ENCODE measurements around the gene AQP5. TPM values are rescaled to one million over a fixed set of nuclear protein-coding genes. Genes with fewer than 3 reads are reported as not detected.

AQP5 gene
- total RNA-seq, 3 donors from 2014 or later (not counting 1 experiment from before 2014, with no cell fraction given): not detected

GRCh38 chr12:49969027-49969426 lies 7.4 kb downstream of the AQP5 start:
- Histone ChIP-seq H3K4me3 (ENCODE audit: low read length) (no peak overlapping the region), H3K27me3 (ENCODE audit: control insufficient read depth, insufficient read depth, low read length) (peaks cover 4% of the 10 kb centered on the region), H3K36me3 (ENCODE audit: control insufficient read depth, insufficient read depth, low read length) (no peaks in the 10 kb centered on the region), H3K27ac (ENCODE audit: low read length) (no peak overlapping the region), H3K9me3 (ENCODE audit: control insufficient read depth, insufficient read depth, low read length) (no peaks in the 10 kb centered on the region), H3K4me1 (ENCODE audit: control insufficient read depth, insufficient read depth, low read length) (peaks cover 14% of the 10 kb centered on the region)
- intact Hi-C loops (cut with micrococcal nuclease): loop anchor here (5.0 kb wide), 1 partner anchor 103 kb away; no protein-coding TSS in a partner anchor
- 73% methylated on average over 5 of the region's 5 CpGs for WGBS (ENCODE audit: insufficient coverage)
- H3K36me3 Mint-ChIP-seq: no peaks in the 10 kb centered on the region
- peaks cover 0 to 5% of the 10 kb centered on the region in 2 donors for H3K4me1 Mint-ChIP-seq
- no peak overlapping the region for H3K27ac Mint-ChIP-seq
- H3K27me3 Mint-ChIP-seq (ENCODE audit: low read depth in 2 of 2): peaks cover 19 to 24% of the 10 kb centered on the region in 2 donors
- H3K9me3 Mint-ChIP-seq: no peaks in the 10 kb centered on the region
- TF ChIP-seq CTCF (IDR thresholded peaks at IDR 0.05): no peak
- ATAC-seq (no peak), DNase-seq (no peak)
- H3K4me3 Mint-ChIP-seq: no peak overlapping the region

DNA sequence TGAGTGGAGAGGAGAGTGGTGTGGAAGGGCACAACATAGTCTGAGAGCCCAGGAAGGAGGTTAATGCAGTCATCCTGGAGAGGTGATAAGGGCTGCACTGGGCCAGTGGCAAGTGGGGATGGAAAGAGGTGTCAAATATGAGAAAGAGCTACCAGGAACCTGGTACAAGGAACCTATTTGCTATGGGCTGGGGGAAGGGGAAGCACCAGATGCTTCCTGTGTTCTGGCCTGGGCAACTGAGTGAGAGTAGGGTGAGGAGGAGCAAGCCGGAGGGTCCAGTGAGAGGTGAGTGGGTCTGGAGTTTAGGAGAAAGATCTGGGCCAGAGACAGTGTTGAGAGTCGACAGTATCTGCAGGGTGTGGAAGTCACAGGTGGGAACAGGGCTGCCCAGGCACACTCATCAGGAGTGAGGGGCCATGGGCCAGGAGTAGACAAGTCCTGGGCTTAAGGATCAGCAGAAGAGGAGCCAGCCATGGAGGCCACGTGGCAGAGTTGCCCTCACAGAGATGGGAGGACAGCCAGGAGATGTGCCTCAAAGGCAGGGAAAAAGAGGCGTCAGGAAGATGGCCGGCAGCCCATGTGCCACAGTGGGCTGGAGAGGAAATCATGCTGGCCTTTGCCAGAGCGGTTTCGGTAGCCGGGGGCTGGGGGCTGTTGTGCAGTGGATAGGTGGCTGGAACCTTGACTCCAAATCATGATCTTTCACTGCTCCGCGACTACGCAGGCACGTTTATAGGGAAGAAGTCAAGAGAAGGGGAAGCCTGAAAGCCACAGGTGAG lies 8.2 kb downstream of the AQP5 start:
- H3K4me1 ChIP-seq (ENCODE audit: control insufficient read depth, insufficient read depth, low read length): peaks cover 14% of the 10 kb centered on the region
- no peak overlapping the region for H3K27ac Mint-ChIP-seq
- no peaks in the 10 kb centered on the region for H3K9me3 Mint-ChIP-seq
- H3K4me3 Mint-ChIP-seq: no peak overlapping the region
- no peak overlapping the region for H3K27ac ChIP-seq (ENCODE audit: low read length)
- DNase-seq (no peak), ATAC-seq (no peak)
- no peak overlapping the region for H3K4me3 ChIP-seq (ENCODE audit: low read length)
- H3K27me3 Mint-ChIP-seq (ENCODE audit: low read depth in 2 of 2): peaks cover 12 to 16% of the 10 kb centered on the region in 2 donors
- H3K36me3 Mint-ChIP-seq: no peaks in the 10 kb centered on the region
- no peaks in the 10 kb centered on the region for H3K36me3 ChIP-seq (ENCODE audit: control insufficient read depth, insufficient read depth, low read length)
- H3K4me1 Mint-ChIP-seq: peaks cover 0 to 5% of the 10 kb centered on the region in 2 donors
- intact Hi-C loops (cut with micrococcal nuclease): loop anchor here (5.0 kb wide), 1 partner anchor 102 kb away; no protein-coding TSS in a partner anchor
- H3K27me3 ChIP-seq (ENCODE audit: control insufficient read depth, insufficient read depth, low read length): peaks cover 4% of the 10 kb centered on the region
- 74% methylated on average over 12 of the region's 12 CpGs for WGBS (ENCODE audit: insufficient coverage)
- TF ChIP-seq CTCF (IDR thresholded peaks at IDR 0.05): no peak
- H3K9me3 ChIP-seq (ENCODE audit: control insufficient read depth, insufficient read depth, low read length): no peaks in the 10 kb centered on the region

DNA sequence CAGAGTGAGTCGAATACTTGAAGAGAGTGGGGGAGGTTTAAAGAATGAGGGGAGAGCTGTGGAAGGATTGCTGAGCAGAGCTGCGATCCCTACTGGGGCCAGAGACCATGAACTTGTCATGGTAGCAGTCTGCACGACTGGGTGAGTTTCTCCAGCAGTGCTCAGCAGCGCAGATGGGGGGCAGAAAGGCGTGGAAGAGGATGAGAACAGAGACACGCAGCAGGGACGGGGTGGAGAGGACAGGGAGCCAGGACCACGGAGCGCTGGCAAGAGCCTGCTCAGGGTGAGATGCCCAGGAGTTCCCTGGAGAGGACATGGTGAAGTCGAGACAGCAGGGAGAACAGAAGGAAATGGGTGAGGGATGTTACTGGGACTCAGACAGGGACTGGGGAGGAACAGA lies 9.0 kb downstream of the AQP5 start:
- no peak for TF ChIP-seq CTCF (IDR thresholded peaks at IDR 0.05)
- ATAC-seq (no peak), DNase-seq (no peak)
- Mint-ChIP-seq H3K4me1 (peaks cover 0 to 5% of the 10 kb centered on the region in 2 donors), H3K36me3 (no peaks in the 10 kb centered on the region), H3K4me3 (no peak overlapping the region), H3K9me3 (no peaks in the 10 kb centered on the region), H3K27ac (no peak overlapping the region), H3K27me3 (ENCODE audit: low read depth in 2 of 2) (peaks cover 10% of the 10 kb centered on the region in 2 donors)
- H3K9me3 ChIP-seq (ENCODE audit: control insufficient read depth, insufficient read depth, low read length): no peaks in the 10 kb centered on the region
- H3K36me3 ChIP-seq (ENCODE audit: control insufficient read depth, insufficient read depth, low read length): no peaks in the 10 kb centered on the region
- intact Hi-C loops (cut with micrococcal nuclease): no loop called here
- peaks cover 14% of the 10 kb centered on the region for H3K4me1 ChIP-seq (ENCODE audit: control insufficient read depth, insufficient read depth, low read length)
- H3K4me3 ChIP-seq (ENCODE audit: low read length): no peak overlapping the region
- H3K27me3 ChIP-seq (ENCODE audit: control insufficient read depth, insufficient read depth, low read length): peaks cover 4% of the 10 kb centered on the region
- WGBS (ENCODE audit: insufficient coverage): 82% methylated on average over 10 of the region's 10 CpGs
- no peak overlapping the region for H3K27ac ChIP-seq (ENCODE audit: low read length)

Measured in natural killer cell (primary cell).